ENCODE results near the gene RCOR3. TPM values are rescaled to one million over a fixed set of nuclear protein-coding genes. Genes with fewer than 3 reads are reported as not detected.
"Not testable (repeated sequence)": the region's sequence is repeated elsewhere in the genome, so short reads cannot be mapped to it uniquely, and the experiment has no call there.

The RCOR3 gene
- total and polyA plus RNA-seq, 2 donors from 2014 or later, result 19.8 to 64.9 TPM

DNA sequence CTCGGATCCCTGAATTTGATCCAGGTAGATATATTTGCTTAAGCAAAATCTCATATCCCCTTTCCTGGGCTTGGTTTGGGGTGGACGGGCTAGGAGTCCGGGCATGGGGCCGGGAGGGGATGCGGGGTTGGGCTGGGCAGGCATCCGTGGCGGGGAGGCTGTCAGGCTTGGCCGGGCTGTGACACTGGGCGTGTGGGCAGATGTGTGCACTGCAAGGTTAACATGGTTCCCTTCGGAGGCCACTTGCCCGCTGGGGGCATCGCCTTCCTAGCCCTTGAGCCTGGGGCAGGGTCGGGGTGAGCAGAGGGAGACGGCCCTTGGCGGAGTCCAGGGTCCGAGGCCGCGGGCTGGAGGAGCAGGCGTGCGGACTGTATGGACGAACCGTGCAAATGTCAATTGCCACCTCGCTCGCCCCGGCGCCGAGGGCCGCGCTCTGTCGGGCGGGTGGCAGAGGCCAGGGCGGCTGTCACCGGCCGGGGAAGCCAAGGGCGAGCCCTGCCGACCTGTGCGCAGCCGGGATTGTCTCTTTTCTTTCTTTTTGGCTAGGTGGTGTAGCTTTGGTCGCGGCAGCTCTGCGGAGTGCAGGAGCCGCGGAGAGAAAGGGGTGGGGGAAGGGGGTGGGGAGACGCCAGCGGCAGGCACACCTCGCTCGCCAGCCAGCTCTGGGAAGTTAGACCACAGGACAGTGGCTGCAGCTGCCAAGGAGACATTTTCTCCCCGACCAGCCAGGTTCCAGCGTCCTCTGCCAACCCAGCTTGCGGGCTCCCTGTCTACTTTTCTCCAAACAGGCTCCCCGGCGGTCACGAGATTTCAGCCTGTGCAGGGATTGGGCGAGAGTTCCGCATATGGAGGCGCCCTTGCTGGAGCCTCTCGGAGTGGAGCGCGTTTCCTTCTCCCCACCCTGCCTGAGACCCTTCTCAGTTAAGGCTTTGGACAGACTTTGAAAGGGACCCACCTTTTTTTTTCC lies 1.3 kb downstream of the RCOR3 start:
- H3K27ac ChIP-seq (ENCODE audit: low read depth in 2 of 2, low read length in 2 of 2), result peak overlapping the region; percentile 77 to 78
- DNase-seq (peak; percentile 82 to 93 (median 88)), FAIRE-seq (no peak)
- no peaks in the 10 kb centered on the region for H3K27me3 ChIP-seq (ENCODE audit: control insufficient read depth, insufficient read depth, low read length)
- H3K36me3 ChIP-seq (ENCODE audit: control insufficient read depth in 2 of 3, insufficient read depth in 3 of 3, low read length in 3 of 3), result no peaks in the 10 kb centered on the region
- peaks cover 0 to 6% (median 3%) of the 10 kb centered on the region in 3 donors for H3K4me1 ChIP-seq (ENCODE audit: control insufficient read depth in 2 of 3, insufficient read depth in 2 of 3, low read depth in 1 of 3, low read length in 3 of 3)
- H3K9me3 ChIP-seq (ENCODE audit: control insufficient read depth in 2 of 3, insufficient read depth in 1 of 3, low read length in 3 of 3), result no peaks in the 10 kb centered on the region
- H3K4me3 ChIP-seq (ENCODE audit: low read length in 3 of 3), result peak overlapping the region; percentile 65 to 87 (median 76)
- H3K9ac ChIP-seq (ENCODE audit: low read length in 3 of 3), result peak overlapping the region; percentile 59 to 68 (median 65)
- intact Hi-C loops (cut with DNase I), result no loop called here
- TF ChIP-seq, protein P1, sequence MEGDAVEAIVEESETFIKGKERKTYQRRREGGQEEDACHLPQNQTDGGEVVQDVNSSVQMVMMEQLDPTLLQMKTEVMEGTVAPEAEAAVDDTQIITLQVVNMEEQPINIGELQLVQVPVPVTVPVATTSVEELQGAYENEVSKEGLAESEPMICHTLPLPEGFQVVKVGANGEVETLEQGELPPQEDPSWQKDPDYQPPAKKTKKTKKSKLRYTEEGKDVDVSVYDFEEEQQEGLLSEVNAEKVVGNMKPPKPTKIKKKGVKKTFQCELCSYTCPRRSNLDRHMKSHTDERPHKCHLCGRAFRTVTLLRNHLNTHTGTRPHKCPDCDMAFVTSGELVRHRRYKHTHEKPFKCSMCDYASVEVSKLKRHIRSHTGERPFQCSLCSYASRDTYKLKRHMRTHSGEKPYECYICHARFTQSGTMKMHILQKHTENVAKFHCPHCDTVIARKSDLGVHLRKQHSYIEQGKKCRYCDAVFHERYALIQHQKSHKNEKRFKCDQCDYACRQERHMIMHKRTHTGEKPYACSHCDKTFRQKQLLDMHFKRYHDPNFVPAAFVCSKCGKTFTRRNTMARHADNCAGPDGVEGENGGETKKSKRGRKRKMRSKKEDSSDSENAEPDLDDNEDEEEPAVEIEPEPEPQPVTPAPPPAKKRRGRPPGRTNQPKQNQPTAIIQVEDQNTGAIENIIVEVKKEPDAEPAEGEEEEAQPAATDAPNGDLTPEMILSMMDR (IDR thresholded peaks at IDR 0.05; ENCODE audit: borderline replicate concordance, extremely low read depth, insufficient read depth), result no peak

GRCh38 chr1:211261229-211261628 lies 2.1 kb downstream of the RCOR3 start:
- peak overlapping the region in 2 of 3 donors; percentile 58 to 68 for H3K9ac ChIP-seq (ENCODE audit: low read length in 3 of 3)
- no peak for FAIRE-seq
- TF ChIP-seq, protein P1 (IDR thresholded peaks at IDR 0.05; ENCODE audit: borderline replicate concordance, extremely low read depth, insufficient read depth), result no peak
- H3K4me1 ChIP-seq (ENCODE audit: control insufficient read depth in 2 of 3, insufficient read depth in 2 of 3, low read depth in 1 of 3, low read length in 3 of 3), result peaks cover 0 to 6% (median 3%) of the 10 kb centered on the region in 3 donors
- H3K27me3 ChIP-seq (ENCODE audit: control insufficient read depth, insufficient read depth, low read length), result no peaks in the 10 kb centered on the region
- peak overlapping the region; percentile 65 to 87 (median 76) for H3K4me3 ChIP-seq (ENCODE audit: low read length in 3 of 3)
- no peaks in the 10 kb centered on the region for H3K9me3 ChIP-seq (ENCODE audit: control insufficient read depth in 2 of 3, insufficient read depth in 1 of 3, low read length in 3 of 3)
- no peaks in the 10 kb centered on the region for H3K36me3 ChIP-seq (ENCODE audit: control insufficient read depth in 2 of 3, insufficient read depth in 3 of 3, low read length in 3 of 3)
- no peak for DNase-seq
- H3K27ac ChIP-seq (ENCODE audit: low read depth in 2 of 2, low read length in 2 of 2), result no peak overlapping the region
- intact Hi-C loops (cut with DNase I), result no loop called here

GRCh38 chr1:211263022-211263421 lies 3.9 kb downstream of the RCOR3 start:
- not testable (repeated sequence) for H3K4me1 ChIP-seq (ENCODE audit: control insufficient read depth in 2 of 3, insufficient read depth in 2 of 3, low read depth in 1 of 3, low read length in 3 of 3)

GRCh38 chr1:211267204-211267857 lies 8.2 kb downstream of the RCOR3 start:
- Histone ChIP-seq H3K4me1 (ENCODE audit: control insufficient read depth in 2 of 3, insufficient read depth in 2 of 3, low read depth in 1 of 3, low read length in 3 of 3) (no peaks in the 10 kb centered on the region), H3K9me3 (ENCODE audit: control insufficient read depth in 2 of 3, insufficient read depth in 1 of 3, low read length in 3 of 3) (no peaks in the 10 kb centered on the region), H3K9ac (ENCODE audit: low read length in 3 of 3) (no peak overlapping the region), H3K4me3 (ENCODE audit: low read length in 3 of 3) (no peak overlapping the region), H3K36me3 (ENCODE audit: control insufficient read depth in 2 of 3, insufficient read depth in 3 of 3, low read length in 3 of 3) (peaks cover 6 to 15% (median 8%) of the 10 kb centered on the region in 3 donors), H3K27ac (ENCODE audit: low read depth in 2 of 2, low read length in 2 of 2) (no peak overlapping the region), H3K27me3 (ENCODE audit: control insufficient read depth, insufficient read depth, low read length) (no peaks in the 10 kb centered on the region)
- intact Hi-C loops (cut with DNase I), result no loop called here
- FAIRE-seq (no peak), DNase-seq (no peak)
- TF ChIP-seq, protein P1 (IDR thresholded peaks at IDR 0.05; ENCODE audit: borderline replicate concordance, extremely low read depth, insufficient read depth), result no peak

More at GRCh38 chr1:211263022-211263421, 3.9 kb downstream of the RCOR3 start:
- FAIRE-seq; H3K4me3 ChIP-seq (ENCODE audit: low read length in 3 of 3); intact Hi-C loops (cut with DNase I); DNase-seq; H3K27me3 ChIP-seq (ENCODE audit: control insufficient read depth, insufficient read depth, low read length); H3K36me3 ChIP-seq (ENCODE audit: control insufficient read depth in 2 of 3, insufficient read depth in 3 of 3, low read length in 3 of 3); H3K9ac ChIP-seq (ENCODE audit: low read length in 3 of 3); H3K9me3 ChIP-seq (ENCODE audit: control insufficient read depth in 2 of 3, insufficient read depth in 1 of 3, low read length in 3 of 3); H3K27ac ChIP-seq (ENCODE audit: low read depth in 2 of 2, low read length in 2 of 2): not testable (repeated sequence)
